Activated CD4-positive, alpha-beta T cell treated with anti-CD3 and anti-CD28 coated beads for 48 hours (primary cell): ENCODE data around the gene ZMYM4.
A peak's percentile ranks its signal among the peaks of the same experiment; 100 is the strongest.

ENCODE experiments used
- DNase-seq: peaks from one replicate; pipeline ENCODE4 v3.0.0-alpha.2; 2020

The ZMYM4 gene

GRCh38 chr1:35408925-35409324 is 140.4 kb downstream of the ZMYM4 start:
- DNase-seq: no peak

- DNase-seq: no peak
These were observed 157.6 kb downstream of the ZMYM4 start for GRCh38 chr1:35426097-35426586.

GRCh38 chr1:35428360-35428759 is 159.9 kb downstream of the ZMYM4 start:
- DNase-seq: no peak

- no peak for DNase-seq
These were observed 162.3 kb downstream of the ZMYM4 start for GRCh38 chr1:35430762-35431161.

- DNase-seq: no peak
These were observed 162.7 kb downstream of the ZMYM4 start for GRCh38 chr1:35431173-35431599.

- DNase-seq: no peak
These were observed 163.7 kb downstream of the ZMYM4 start for GRCh38 chr1:35432231-35432630.

GRCh38 chr1:35433714-35434113 is 165.2 kb downstream of the ZMYM4 start:
- DNase-seq: no peak

GRCh38 chr1:35434703-35435102 is 166.2 kb downstream of the ZMYM4 start:
- no peak for DNase-seq

GRCh38 chr1:35436078-35436477 is 167.6 kb downstream of the ZMYM4 start:
- no peak for DNase-seq

- no peak for DNase-seq
These were observed 168.7 kb downstream of the ZMYM4 start for GRCh38 chr1:35437200-35437599.

GRCh38 chr1:35439626-35440025 is 171.1 kb downstream of the ZMYM4 start:
- DNase-seq: no peak

- no peak for DNase-seq
These were observed 173.5 kb downstream of the ZMYM4 start for GRCh38 chr1:35441926-35442579.

- DNase-seq: peak; percentile 60
These were observed 174.2 kb downstream of the ZMYM4 start for GRCh38 chr1:35442734-35443133.

- no peak for DNase-seq
These were observed 175.4 kb downstream of the ZMYM4 start for GRCh38 chr1:35443768-35444518.

GRCh38 chr1:35444519-35444774 is 175.9 kb downstream of the ZMYM4 start:
- no peak for DNase-seq

- no peak for DNase-seq
These were observed 178.8 kb downstream of the ZMYM4 start for GRCh38 chr1:35447278-35447677.

GRCh38 chr1:35448344-35448801 is 179.9 kb downstream of the ZMYM4 start:
- DNase-seq: no peak

GRCh38 chr1:35449334-35450008 is 181.0 kb downstream of the ZMYM4 start:
- no peak for DNase-seq

GRCh38 chr1:35451125-35451528 is 182.6 kb downstream of the ZMYM4 start:
- peak; percentile 86 for DNase-seq

- no peak for DNase-seq
These were observed 183.7 kb downstream of the ZMYM4 start for GRCh38 chr1:35452106-35452774.

GRCh38 chr1:35453031-35453430 is 184.5 kb downstream of the ZMYM4 start:
- DNase-seq: no peak

GRCh38 chr1:35454176-35454575 is 185.7 kb downstream of the ZMYM4 start:
- no peak for DNase-seq

- no peak for DNase-seq
These were observed 186.1 kb downstream of the ZMYM4 start for GRCh38 chr1:35454616-35455015.
